Neural progenitor cell (in vitro differentiated cells): ENCODE measurements around the gene CCDC91. TPM values are rescaled to one million over a fixed set of nuclear protein-coding genes. Genes with fewer than 3 reads are reported as not detected.

ENCODE experiments used
- DNase-seq: peaks from one replicate; pipeline ENCODE4 v3.0.0-alpha.2; 2016; ENCODE audit warnings: low spot score
- H2AFZ ChIP-seq: fragments of 200-600 bp; sonication (generic); replicated peaks from 2 replicates; pipeline ENCODE4 v1.6.1; 2016; ENCODE audit warnings: antibody characterized with exemption
- H3F3A ChIP-seq: fragments of 200-600 bp; sonication (generic); 2 replicates; pipeline ENCODE4 v1.6.1; 2016; ENCODE audit warnings: antibody characterized with exemption, low read depth
- H3K27ac ChIP-seq: fragments of 200-600 bp; sonication (generic); 2 replicates; pipeline ENCODE4 v1.5.1; 2016; ENCODE audit warnings: mild to moderate bottlenecking
- H3K27me3 ChIP-seq: fragments of 200-600 bp; sonication (generic); 2 replicates; pipeline ENCODE4 v1.6.1; 2016; ENCODE audit warnings: mild to moderate bottlenecking, moderate library complexity
- H3K36me3 ChIP-seq: fragments of 200-600 bp; sonication (generic); 2 replicates; pipeline ENCODE4 v1.5.1; 2016
- H3K4me1 ChIP-seq: fragments of 200-600 bp; sonication (generic); 2 replicates; pipeline ENCODE4 v1.6.1; 2016; ENCODE audit warnings: mixed run types
- H3K4me2 ChIP-seq: fragments of 200-600 bp; sonication (generic); 2 replicates; pipeline ENCODE4 v1.6.1; 2016
- H3K4me3 ChIP-seq: fragments of 200-600 bp; sonication (generic); 2 replicates; pipeline ENCODE4 v1.5.1; 2016
- H3K79me2 ChIP-seq: fragments of 200-600 bp; sonication (generic); 2 replicates; pipeline ENCODE4 v1.6.1; 2016; ENCODE audit warnings: low read depth
- H3K9ac ChIP-seq: fragments of 200-600 bp; sonication (generic); 2 replicates; pipeline ENCODE4 v1.6.1; 2016
- H3K9me3 ChIP-seq: fragments of 200-600 bp; sonication (generic); 2 replicates; pipeline ENCODE4 v1.5.1; 2016; ENCODE audit warnings: low read depth
- H4K20me1 ChIP-seq: fragments of 200-600 bp; sonication (generic); 2 replicates; pipeline ENCODE4 v1.6.1; 2016; ENCODE audit warnings: low read depth
- H3K27ac Mint-ChIP-seq: 3 replicates; pipeline ENCODE4 v1.8.0; 2021; ENCODE audit warnings: mixed read lengths
- H3K27me3 Mint-ChIP-seq: 2 replicates; pipeline ENCODE4 v1.8.0; 2022; ENCODE audit warnings: low read depth, mild to moderate bottlenecking, inconsistent platforms, moderate library complexity, mixed read lengths; ENCODE audit not compliant: insufficient read depth
- H3K36me3 Mint-ChIP-seq: 3 replicates; pipeline ENCODE4 v1.8.0; 2021; ENCODE audit warnings: mixed read lengths
- H3K4me1 Mint-ChIP-seq: 3 replicates; pipeline ENCODE4 v1.8.0; 2021; ENCODE audit warnings: mixed read lengths
- H3K4me3 Mint-ChIP-seq: 3 replicates; pipeline ENCODE4 v1.8.0; 2021; ENCODE audit warnings: mild to moderate bottlenecking, moderate library complexity, mixed read lengths
- H3K9me3 Mint-ChIP-seq: 3 replicates; pipeline ENCODE4 v1.8.0; 2020; ENCODE audit warnings: mixed read lengths
- CTCF ChIP-seq: fragments of 200-600 bp; sonication (generic); IDR thresholded peaks from 2 replicates; pipeline ENCODE4 v1.5.1; 2017; ENCODE audit warnings: antibody characterized with exemption, mild to moderate bottlenecking
- EZH2 ChIP-seq: fragments of 200-600 bp; sonication (generic); IDR thresholded peaks from 2 replicates; pipeline ENCODE4 v1.6.1; 2017; ENCODE audit warnings: antibody characterized with exemption, mild to moderate bottlenecking, moderate library complexity
- EZH2phosphoT487 ChIP-seq: fragments of 200-600 bp; sonication (generic); IDR thresholded peaks from 2 replicates; pipeline ENCODE4 v1.6.1; 2017; ENCODE audit warnings: antibody characterized with exemption
- total RNA-seq: library from RNA; depleted of rRNA; stranded (reverse); fragments of >200 nt; gene quantifications from 2 replicates; pipeline ENCODE4 v1.2.3, GENCODE V29; 2015; ENCODE audit warnings: low replicate concordance

Gene CCDC91
- total RNA-seq, 1 donor from 2014 or later: 35.8 TPM

- peaks cover 10% of the 10 kb centered on the region for H3K36me3 Mint-ChIP-seq
- no peaks in the 10 kb centered on the region for H3K4me1 Mint-ChIP-seq
- no peaks in the 10 kb centered on the region for H3K27me3 Mint-ChIP-seq
- DNase-seq: no peak
- no peak for TF ChIP-seq EZH2phosphoT487
- H3K4me2 ChIP-seq: no peak overlapping the region
- no peaks in the 10 kb centered on the region for H3K27me3 ChIP-seq
- H3K4me3 Mint-ChIP-seq: no peak overlapping the region
- no peak overlapping the region for H3K9ac ChIP-seq
- H2AFZ ChIP-seq: no peak overlapping the region
- H3K4me3 ChIP-seq: no peak overlapping the region
- no peaks in the 10 kb centered on the region for H4K20me1 ChIP-seq
- no peak overlapping the region for H3K27ac Mint-ChIP-seq
- H3K4me1 ChIP-seq: peaks cover 10% of the 10 kb centered on the region
- H3K9me3 ChIP-seq: peaks cover 9% of the 10 kb centered on the region
- peaks cover 9% of the 10 kb centered on the region for H3K36me3 ChIP-seq
- peaks cover 21% of the 10 kb centered on the region for H3K9me3 Mint-ChIP-seq
- H3K27ac ChIP-seq: no peak overlapping the region
- peaks cover 39% of the 10 kb centered on the region for H3K79me2 ChIP-seq
- no peaks in the 10 kb centered on the region for H3F3A ChIP-seq
These were observed 24.8 kb downstream of the CCDC91 start for GRCh38 chr12:28215021-28215420.

- Histone ChIP-seq H3K4me2 (peak overlapping the region; percentile 8), H2AFZ (no peak overlapping the region), H3K36me3 (no peaks in the 10 kb centered on the region), H3K9me3 (peaks cover 3% of the 10 kb centered on the region), H3K27ac (no peak overlapping the region), H3K4me1 (peaks cover 10% of the 10 kb centered on the region), H3K79me2 (peaks cover 44% of the 10 kb centered on the region), H3K4me3 (no peak overlapping the region), H3K27me3 (no peaks in the 10 kb centered on the region), H3F3A (no peaks in the 10 kb centered on the region), H4K20me1 (no peaks in the 10 kb centered on the region), H3K9ac (no peak overlapping the region)
- Mint-ChIP-seq H3K27ac (no peak overlapping the region), H3K4me1 (no peaks in the 10 kb centered on the region), H3K4me3 (no peak overlapping the region), H3K9me3 (peaks cover 15% of the 10 kb centered on the region), H3K27me3 (no peaks in the 10 kb centered on the region), H3K36me3 (peaks cover 4% of the 10 kb centered on the region)
- TF ChIP-seq EZH2 (no peak), EZH2phosphoT487 (no peak), CTCF (no peak)
- peak; percentile 15 for DNase-seq
These were observed 25.8 kb downstream of the CCDC91 start for GRCh38 chr12:28216016-28216415.

- no peak for DNase-seq
- Mint-ChIP-seq H3K27ac (no peak overlapping the region), H3K9me3 (peaks cover 17% of the 10 kb centered on the region), H3K4me1 (no peaks in the 10 kb centered on the region), H3K27me3 (no peaks in the 10 kb centered on the region), H3K4me3 (no peak overlapping the region), H3K36me3 (peaks cover 4% of the 10 kb centered on the region)
- H2AFZ ChIP-seq: no peak overlapping the region
- H3K27ac ChIP-seq: no peak overlapping the region
- H3K4me1 ChIP-seq: peaks cover 10% of the 10 kb centered on the region
- no peaks in the 10 kb centered on the region for H3K36me3 ChIP-seq
- H3F3A ChIP-seq: no peaks in the 10 kb centered on the region
- H3K4me3 ChIP-seq: no peak overlapping the region
- H3K9ac ChIP-seq: no peak overlapping the region
- H3K27me3 ChIP-seq: no peaks in the 10 kb centered on the region
- H3K4me2 ChIP-seq: no peak overlapping the region
- peaks cover 57% of the 10 kb centered on the region for H3K79me2 ChIP-seq
- H3K9me3 ChIP-seq: no peaks in the 10 kb centered on the region
- TF ChIP-seq CTCF: no peak
- H4K20me1 ChIP-seq: no peaks in the 10 kb centered on the region
These were observed 27.5 kb downstream of the CCDC91 start for GRCh38 chr12:28217805-28218204.

- no peak overlapping the region for H3K4me3 ChIP-seq
- no peaks in the 10 kb centered on the region for H3K4me1 Mint-ChIP-seq
- TF ChIP-seq CTCF (no peak), EZH2phosphoT487 (no peak), EZH2 (no peak)
- no peak overlapping the region for H3K4me3 Mint-ChIP-seq
- H3K27ac Mint-ChIP-seq: no peak overlapping the region
- H3K4me2 ChIP-seq: no peak overlapping the region
- peaks cover 17% of the 10 kb centered on the region for H3K9me3 Mint-ChIP-seq
- no peaks in the 10 kb centered on the region for H3K27me3 ChIP-seq
- H2AFZ ChIP-seq: no peak overlapping the region
- H3K36me3 ChIP-seq: no peaks in the 10 kb centered on the region
- H3F3A ChIP-seq: no peaks in the 10 kb centered on the region
- no peaks in the 10 kb centered on the region for H4K20me1 ChIP-seq
- DNase-seq: no peak
- H3K9me3 ChIP-seq: no peaks in the 10 kb centered on the region
- peaks cover 2% of the 10 kb centered on the region for H3K36me3 Mint-ChIP-seq
- peaks cover 68% of the 10 kb centered on the region for H3K79me2 ChIP-seq
- H3K4me1 ChIP-seq: peaks cover 10% of the 10 kb centered on the region
- H3K27ac ChIP-seq: no peak overlapping the region
- no peaks in the 10 kb centered on the region for H3K27me3 Mint-ChIP-seq
- no peak overlapping the region for H3K9ac ChIP-seq
These were observed 28.6 kb downstream of the CCDC91 start for GRCh38 chr12:28218875-28219274.
